Erythroblast (primary cell): ENCODE measurements around the gene SLIT1.
"Not testable (repeated sequence)": the region's sequence is repeated elsewhere in the genome, so short reads cannot be mapped to it uniquely, and the experiment has no call there.

Source experiments
- DNase-seq, 2 experiments: peaks; one replicate each; lab custom pipeline; 2025; lab: John Stamatoyannopoulos, UW
- GATA1 ChIP-seq: IDR thresholded peaks from 2 replicates; pipeline ENCODE4 v1.6.1; 2011; ENCODE audit warnings: low read depth, mild to moderate bottlenecking, control low read depth, low read length, moderate library complexity
- POLR2A ChIP-seq: IDR thresholded peaks from 2 replicates; pipeline ENCODE4 v1.6.1; 2011; ENCODE audit warnings: mild to moderate bottlenecking, low read length

Gene SLIT1

DNA sequence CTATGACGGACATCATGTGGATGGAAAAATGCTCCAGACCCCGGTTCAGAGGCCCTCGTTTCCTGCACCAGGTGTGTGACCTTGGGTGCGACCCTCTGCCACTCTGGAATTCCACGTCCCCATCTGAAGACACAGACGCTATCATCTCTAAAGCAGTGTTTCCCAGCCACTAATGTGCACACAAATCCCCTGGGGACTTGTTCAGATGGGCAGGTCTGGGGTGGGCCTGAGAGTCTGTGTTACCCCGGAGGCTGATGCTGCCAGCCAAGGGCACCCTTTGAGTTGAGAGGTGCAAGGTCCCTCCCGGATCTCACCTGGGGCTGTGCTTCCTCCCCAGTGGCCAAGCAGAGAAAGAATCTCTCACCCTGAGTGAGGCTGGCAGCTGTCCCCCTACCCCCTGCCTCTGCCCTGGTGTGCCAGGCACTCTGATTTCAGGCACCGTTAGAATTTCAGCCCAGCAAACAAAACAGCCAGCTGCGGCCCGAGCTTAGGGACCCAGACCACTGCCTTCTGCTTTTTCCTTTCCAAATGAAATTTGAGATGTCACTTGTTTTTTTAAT, 90.0 kb downstream of the SLIT1 start:
- DNase-seq, result no peak
- TF ChIP-seq POLR2A (no peak), GATA1 (no peak)

DNA sequence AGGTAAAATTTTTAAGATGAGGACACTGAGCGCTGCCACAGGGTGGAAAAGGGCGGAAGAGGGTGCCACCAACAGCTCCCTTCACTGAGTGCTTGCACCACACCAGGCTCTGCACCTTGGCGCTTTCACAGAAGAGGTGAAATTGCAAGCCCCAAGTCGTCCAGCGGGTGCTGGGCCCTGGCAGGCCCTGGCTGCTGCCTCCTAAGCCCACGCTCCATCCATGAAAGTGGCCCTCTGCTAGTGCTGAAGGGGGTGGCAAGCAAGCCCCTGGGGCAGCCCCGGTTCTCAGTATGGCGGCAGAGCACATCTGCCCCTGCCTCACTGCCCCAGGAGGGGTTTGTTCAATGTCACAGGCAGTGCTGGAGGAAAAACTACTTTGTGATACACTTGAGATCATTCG, 95.1 kb downstream of the SLIT1 start:
- DNase-seq, result no peak
- TF ChIP-seq GATA1, result no peak
- TF ChIP-seq POLR2A, result no peak

DNA sequence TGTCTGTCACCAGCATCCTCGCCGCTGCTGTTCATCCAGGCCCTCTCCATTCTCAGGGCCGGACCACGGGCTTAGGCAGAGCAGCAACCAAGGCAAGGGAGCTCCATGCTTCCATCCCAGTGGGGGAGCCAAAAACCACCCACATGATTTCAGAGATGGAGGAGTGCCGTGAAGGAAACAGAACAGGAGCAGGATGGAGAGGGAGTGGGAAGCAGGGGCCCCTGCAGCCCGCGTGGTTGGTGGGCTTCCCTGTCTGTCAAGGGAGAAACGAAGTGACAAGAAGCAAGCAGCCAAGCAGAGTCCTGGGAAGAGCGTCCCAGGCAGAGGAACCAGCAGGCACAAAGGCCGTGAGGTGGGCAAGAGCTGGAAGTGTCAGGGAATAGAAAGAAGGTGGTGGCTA, 95.7 kb downstream of the SLIT1 start:
- TF ChIP-seq GATA1 (no peak), POLR2A (no peak)
- no peak for DNase-seq

DNA sequence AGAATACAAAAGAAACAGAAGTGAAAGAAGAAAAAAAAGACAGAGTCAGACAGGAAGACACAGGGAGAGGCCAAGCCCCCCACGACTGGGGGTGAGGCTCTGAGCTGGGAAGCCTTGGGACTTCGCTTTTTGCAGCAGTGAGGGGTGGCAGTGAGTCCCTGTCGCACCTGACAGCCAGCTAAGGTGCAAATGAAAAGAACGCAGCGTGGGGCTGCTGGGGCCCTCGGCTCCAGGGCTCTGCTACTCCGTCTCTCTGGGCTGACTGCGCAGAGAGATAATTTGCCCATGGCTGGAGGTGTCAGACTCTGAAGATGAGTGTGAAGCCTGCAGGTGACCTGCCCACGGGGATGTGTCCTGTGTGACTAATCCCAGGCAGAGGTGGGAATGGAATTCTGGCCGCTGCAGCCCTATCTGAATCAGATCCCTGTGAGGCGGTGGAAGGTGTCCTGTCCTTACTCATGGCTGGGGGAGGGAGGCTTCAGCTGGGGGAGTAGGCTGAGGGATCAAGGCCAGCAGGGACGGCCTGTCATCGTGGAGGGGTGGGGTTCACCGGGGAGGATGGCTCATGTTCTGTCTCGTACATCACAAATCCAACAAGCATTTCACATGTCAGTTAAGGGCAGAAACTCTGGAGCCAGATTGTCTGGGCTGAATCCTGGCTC, 96.4 kb downstream of the SLIT1 start:
- DNase-seq, result no peak
- TF ChIP-seq POLR2A (no peak), GATA1 (no peak)

DNA sequence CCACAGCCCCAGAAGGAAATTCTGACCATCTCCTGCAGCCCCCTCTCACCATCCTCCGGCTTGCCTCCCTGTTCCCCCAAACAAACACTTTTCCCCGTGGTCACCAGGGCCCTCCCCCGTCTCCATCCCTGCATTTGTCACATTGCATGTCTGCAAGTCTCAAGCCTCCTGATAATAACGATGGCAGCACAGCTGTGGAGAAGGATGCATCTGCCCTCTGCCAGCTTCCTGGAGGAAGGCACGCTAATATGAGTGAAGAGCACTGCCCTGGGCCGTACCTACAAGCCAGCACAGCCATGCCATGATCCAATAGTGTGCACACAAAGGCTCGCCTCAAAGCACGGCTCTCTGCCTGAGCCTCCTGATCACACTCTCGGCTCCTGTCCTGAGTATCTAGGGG, 98.5 kb downstream of the SLIT1 start:
- DNase-seq, result no peak
- TF ChIP-seq POLR2A, result no peak
- TF ChIP-seq GATA1, result no peak

DNA sequence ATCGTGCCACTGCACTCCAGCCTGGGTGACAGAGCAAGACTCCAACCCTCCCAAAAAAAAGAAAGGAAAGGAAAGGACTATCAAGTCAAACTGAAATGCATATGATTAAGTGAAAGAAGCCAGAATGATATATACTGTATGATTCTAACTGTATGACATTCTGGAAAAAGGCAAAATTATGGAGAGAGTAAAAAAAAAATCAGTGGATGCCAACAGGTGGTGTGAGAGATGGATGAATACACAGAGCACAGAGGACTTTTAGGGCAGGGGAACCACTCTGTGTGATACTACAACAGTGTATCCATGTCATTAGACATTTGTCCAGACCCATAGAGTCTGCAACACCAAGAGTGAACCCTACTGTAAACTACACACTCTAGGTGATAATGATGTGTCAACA, 99.2 kb downstream of the SLIT1 start:
- TF ChIP-seq GATA1 (no peak), POLR2A (no peak)
- no peak for DNase-seq

DNA sequence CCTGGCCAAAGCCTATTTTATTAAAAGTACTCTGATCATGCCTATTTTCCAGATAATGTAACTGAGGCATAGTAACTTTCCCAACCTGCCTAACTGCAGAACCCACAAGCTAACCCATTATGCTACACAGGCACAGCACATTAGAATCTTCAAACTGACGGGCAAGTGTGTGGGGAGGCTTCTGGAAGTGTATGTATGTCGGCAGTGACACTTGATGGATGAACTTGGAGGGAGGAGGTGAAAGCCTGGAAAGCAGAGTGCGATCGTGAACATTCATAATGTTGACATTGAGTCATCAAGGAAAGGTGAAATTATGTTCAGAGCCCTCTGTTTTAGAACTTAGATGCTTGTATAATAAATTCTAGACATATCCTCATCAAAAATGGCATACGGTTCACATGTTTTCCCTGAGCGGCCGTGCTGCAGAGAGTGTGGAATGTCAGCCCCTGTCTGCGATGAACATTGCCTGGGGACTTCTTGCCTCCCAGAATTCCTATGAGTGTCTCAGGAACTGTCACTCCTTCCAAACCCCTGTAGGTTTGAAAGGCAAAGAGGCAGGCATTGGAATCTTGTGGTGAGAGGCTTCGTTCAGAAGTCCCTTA, 102.4 kb downstream of the SLIT1 start:
- no peak for DNase-seq
- TF ChIP-seq GATA1 (no peak), POLR2A (no peak)

DNA sequence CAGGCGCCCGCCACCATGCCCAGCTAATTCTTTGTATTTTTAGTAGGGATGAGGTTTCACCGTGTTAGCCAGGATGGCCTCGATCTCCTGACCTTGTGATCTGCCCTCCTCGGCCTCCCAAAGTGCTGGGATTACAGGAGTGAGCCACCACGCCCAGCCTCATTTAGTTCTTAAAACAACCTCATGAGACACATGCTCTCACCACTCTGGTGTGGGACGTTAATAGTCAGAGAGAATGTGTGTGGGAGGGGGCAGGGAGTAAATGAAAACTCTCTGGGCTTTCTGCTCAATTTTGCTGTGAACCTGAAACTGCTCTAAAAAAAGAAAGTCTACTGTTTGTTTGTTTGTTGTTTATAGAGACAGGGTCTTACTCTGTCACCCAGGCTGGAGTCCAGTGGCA, 103.2 kb downstream of the SLIT1 start:
- not testable (repeated sequence) for DNase-seq

DNA sequence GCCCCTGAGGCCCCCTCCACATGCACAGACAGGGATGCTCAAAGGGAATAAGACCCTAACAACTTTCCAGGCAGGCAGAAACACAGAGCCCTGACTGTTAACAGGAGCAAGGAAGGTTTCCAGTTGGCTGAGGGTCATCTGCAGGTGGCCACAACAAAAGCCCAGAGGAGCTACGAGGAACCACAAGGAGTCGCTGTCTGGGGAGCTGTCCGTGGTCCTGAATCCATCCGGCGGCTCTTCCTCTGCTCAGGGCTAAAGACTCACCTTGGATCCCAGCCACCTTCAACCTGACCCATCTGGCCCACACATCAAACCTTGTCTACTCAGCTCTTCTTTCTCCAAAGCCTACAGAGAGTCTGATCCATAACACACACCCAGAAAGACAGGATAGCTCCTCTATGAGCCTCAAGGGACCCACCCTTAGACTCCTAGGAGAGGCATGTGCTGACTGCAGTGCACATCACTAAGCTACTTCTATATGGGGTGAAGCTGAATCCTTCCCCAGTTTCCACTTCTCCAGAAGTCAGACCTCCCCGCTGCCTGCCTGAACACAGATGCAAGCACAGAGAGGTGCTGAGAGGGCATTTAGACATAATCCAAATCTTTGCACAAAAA, 104.0 kb downstream of the SLIT1 start:
- TF ChIP-seq GATA1 (no peak), POLR2A (no peak)
- DNase-seq, result peak; percentile 67 to 81

DNA sequence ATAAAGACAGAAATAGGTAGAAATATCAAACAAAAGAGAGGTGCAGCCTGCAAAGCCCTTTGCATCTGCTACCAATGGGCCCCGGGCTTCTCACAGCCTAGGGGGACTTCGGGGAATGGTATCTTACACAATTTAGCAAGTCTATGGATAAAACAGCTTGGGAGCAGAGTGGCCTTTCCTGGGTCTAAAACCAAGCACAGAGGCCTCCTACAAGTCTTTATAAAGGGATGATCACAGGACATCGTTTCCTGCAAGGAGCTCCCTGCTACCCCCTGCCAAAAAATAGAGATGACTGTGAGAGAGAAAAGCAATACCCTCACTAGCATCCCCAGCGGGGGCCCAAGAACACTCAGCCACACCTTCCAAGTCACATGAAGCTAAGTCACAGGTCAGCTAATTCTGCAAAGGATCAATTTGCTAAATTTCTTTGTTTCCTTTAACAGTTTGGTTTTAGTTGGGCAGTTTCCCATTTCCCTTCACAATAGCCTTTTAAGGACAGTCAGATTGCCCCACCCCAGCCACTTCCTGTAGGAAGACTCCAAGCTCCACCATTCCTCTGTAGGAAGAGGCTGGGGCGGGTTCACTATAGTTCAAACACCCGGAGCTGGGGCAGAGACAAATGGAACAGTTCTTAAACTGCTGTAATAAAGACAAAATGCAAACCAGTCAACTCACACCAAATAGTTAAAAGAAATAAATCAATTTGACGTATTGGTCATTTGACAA, 105.5 kb downstream of the SLIT1 start:
- TF ChIP-seq POLR2A (no peak), GATA1 (no peak)
- DNase-seq, result no peak

DNA sequence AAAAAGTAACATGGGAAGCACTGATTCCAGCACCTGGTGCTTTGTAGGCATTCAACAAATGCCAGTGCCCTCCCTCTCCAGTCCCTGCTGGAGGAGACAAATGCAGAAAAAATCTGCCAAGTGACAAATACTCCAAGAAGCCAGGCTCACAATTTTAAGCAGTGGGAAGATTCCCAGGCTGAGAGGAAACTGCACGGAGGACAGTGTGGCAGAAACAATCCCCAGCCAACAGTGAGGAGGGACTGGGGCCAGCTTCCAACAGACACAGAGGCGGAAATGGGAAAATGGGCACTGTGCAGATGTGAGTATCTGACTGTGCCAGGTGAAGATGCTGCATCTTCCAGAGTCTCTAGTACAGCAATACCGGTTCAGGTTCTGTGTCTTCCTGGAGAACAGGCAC, 106.3 kb downstream of the SLIT1 start:
- no peak for DNase-seq
- TF ChIP-seq GATA1 (no peak), POLR2A (no peak)

DNA sequence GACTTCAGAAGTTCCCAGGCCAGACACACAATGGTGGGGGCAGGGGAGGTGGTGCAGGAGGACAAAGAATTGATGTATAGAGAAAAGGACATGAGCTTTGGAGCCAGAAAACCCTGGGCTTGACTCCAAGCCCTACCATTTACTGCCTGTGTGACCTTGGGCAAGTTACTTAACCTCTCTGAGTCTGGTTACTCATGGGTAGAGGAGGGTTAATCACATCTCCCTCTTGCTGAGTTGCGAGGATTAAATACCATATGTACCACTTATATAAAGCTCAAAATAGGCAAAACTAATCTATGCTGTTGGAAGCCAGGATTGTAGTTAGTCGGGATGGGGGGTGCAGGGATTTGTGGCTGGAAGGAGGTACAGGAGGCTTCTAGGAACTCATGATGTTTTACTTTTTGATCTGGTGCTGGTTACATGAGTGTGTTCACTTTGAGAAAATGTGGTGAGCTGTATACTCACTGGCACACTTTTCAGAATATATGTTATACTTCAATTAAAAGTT, 106.8 kb downstream of the SLIT1 start:
- no peak for DNase-seq
- TF ChIP-seq POLR2A (no peak), GATA1 (no peak)

DNA sequence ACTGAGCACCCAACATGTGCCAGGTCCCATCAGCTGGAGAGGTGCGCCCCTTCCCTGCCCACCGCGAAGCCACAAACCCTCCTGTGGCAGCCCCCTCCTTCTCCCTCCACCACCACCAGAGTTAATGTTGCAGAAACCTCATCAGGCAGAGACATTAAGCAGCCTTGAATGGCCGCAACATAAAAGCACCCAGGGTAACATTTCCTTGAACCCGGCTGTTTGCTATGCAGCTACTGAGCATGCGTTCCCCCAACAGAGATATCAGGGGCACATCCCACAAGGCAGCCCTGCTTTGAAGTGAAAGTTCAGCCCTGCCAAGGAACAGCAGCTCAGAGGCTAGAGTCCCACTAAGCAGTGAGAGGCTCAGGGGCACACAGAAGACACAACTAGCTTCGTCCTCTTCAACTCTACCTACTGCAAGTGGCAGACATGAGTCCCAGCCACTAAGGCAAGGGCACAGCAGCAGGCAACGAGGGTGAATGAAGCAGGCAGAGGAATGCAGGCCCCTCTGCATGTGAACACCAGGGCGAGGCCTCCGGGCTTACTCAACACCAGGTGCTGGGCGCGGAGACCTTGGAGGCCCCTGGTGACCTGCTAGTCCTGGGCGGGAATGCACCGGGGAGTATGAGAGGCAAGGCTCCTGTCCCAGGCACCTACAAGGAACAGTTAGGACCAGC, 107.4 kb downstream of the SLIT1 start:
- TF ChIP-seq POLR2A, result no peak
- TF ChIP-seq GATA1, result no peak
- no peak for DNase-seq

DNA sequence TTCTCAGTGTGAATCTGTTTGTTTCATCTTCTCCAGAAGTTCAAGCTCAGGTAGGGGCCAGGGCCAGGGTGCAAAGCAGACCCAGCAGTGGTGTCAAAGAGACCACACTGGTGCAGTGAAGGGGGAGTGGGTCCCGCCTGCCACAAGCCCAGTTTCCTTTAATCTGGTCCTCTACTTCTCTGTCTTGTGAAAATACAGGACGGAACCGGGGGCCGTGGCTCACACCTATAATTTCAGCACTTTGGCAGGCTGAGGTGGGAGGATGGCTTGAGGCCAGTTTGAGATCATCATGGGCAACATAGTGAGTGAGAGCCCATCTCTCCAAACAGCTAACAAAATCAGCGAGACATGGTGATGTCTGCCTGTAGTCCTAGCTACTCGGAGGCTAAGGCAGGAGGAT, 109.0 kb downstream of the SLIT1 start:
- no peak for TF ChIP-seq GATA1
- no peak for TF ChIP-seq POLR2A
- no peak for DNase-seq
